Measurements from ENCODE around the gene BRD1.
"Not testable (repeated sequence)": the region's sequence is repeated elsewhere in the genome, so short reads cannot be mapped to it uniquely, and the experiment has no call there.

The BRD1 gene

DNA sequence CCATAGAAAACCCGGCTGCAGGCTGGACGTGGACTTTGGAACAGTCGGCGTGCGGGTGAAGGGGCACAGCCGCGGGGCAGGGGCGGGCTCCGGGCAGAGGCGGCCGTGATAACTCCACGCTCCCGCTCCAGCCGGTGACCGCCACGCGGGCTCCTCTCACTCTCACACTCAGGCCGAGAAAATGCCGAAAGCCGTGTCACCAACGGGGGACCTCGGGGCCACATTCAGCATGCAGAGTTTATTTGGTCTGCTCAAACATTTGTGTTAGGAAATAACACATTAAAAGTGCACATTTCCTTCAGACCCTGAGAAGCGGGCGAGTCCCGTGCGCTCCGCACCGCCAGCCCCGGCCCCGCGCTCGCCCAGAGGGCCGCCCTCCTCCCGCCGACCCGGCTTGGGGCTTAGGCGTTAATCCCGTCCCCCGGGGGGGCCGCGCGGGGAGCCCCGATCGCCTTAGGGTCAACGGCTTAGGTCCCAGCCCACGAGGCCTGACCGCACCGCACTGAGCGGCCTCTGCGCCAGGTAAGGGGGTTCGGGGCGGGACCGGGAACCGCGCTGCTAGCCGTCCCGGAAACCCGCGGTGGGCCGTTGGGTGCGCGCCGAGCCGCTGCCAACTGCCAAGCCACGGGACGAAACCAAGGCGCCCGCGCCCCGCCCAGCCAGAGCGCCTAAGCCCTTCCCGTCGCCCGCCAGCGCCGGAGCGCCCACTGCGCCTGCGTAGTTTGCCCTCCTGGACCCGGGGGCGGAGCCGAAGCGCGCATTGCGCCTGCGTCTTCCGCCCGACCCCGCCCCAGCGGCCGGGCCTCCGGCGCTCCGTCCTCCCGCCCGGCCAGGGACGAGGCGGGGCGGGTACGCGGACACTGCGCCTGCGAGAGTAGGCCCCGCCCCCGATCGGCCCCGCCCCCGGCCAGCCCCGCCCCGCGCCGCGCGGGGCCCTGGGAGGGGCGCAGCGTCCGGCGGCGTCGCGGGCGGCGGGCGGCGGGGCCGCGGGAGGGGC, 25.5 kb upstream of the BRD1 start, which contains the start of gene ZBED4:
Gene ZBED4 (plus strand): TSS at position 947 of the 997 bp plus-strand sequence. CDS start 29,819 bp downstream, outside the sequence.
- peak; percentile 100 for DNase-seq

DNA sequence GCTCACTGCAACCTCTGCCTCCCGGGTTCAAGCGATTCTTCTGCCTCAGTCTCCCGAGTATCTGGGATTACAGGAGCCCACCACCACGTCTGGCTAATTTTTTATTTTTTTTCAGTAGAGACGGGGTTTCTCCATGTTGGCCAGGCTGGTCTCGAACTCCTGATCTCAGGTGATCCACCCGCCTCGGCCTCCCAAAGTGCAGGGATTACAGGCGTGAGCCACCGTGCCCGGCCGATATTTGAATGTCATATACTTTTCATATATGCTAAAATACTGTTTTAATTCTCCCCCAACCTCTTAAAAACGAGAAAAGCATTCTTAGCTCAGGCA, 24.9 kb upstream of the BRD1 start:
- not testable (repeated sequence) for DNase-seq

DNA sequence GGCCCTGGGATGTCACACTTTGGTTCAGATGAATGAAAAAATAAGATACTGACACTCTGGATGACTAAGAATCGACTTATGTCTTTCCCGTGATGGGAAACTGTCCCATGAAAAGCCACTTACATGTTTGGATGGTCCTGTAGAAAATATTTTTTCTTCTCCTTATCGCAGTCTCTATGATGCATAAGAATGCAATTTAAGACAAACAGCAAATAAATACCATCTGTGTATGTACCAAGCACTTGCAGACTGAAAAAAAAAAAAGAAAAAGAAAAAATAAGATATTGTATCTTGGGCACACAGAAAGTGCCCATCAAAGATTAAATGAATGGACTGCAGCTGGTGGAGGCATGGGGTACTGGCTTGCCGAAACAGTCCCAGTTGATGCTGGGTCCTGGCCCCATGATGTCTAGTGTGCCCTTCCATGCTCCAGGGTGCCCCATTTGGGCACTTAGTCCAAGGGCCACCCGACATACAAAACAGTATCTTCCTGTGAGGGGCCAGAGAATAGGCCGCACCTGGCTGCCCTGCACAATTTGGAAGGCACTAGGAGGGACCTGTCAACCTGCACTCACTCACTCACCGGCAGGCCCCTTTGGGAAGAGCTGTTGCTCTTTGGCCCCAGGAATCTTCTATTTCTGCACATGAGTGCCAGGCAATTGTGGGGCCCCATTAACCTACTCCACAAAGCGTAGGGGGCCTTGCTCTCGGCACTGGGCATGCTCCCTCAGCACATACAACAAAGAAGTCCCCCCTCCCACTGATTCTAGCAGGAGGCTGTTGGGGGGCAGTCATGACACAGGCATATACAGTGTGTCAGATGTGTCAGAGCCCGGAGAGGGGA, 23.5 kb upstream of the BRD1 start:
- DNase-seq: no peak

DNA sequence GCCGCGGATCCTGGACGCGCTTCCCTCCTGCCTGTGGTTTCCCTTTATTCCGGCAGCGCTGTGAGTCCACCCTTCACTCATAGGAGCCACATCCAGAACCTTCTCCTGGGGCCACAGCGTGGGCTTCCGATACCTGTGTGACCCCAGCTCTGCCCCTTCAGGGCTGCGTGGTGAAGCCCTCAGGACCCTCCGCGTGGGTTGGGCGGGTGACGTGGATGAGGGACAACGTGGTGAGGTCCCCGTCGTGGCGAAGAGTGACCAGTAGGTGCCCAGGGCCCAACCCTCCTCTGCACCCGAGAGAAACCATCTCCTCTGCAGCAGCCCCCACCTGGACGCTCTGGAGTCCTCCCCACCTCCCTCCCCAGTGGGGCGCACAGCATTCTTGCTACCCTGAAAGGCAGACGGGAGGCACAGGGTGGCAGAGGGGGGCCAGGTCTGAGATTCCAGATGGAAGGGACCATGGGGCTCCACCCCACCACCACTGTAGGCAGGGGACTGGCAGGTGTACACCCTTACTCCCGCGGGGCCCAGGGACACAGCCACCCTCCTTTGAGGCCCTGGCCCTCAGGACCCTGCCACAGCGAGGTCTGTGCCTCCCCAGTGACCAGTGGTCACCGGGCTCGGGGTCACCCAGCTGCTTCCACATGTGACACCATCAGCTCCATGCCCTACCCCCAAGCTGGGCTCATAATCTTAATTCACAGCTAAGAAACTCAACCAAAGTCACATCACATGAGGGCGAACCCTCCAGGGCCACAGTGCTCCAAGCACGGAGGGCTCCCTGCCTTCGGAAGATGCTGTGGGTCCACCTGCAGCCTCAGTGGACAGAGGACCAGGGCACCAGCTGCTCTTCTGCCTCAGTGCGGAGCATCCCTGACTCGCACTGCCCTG, 22.6 kb upstream of the BRD1 start:
- peak in 1 of 3 donors; percentile 10 for DNase-seq

DNA sequence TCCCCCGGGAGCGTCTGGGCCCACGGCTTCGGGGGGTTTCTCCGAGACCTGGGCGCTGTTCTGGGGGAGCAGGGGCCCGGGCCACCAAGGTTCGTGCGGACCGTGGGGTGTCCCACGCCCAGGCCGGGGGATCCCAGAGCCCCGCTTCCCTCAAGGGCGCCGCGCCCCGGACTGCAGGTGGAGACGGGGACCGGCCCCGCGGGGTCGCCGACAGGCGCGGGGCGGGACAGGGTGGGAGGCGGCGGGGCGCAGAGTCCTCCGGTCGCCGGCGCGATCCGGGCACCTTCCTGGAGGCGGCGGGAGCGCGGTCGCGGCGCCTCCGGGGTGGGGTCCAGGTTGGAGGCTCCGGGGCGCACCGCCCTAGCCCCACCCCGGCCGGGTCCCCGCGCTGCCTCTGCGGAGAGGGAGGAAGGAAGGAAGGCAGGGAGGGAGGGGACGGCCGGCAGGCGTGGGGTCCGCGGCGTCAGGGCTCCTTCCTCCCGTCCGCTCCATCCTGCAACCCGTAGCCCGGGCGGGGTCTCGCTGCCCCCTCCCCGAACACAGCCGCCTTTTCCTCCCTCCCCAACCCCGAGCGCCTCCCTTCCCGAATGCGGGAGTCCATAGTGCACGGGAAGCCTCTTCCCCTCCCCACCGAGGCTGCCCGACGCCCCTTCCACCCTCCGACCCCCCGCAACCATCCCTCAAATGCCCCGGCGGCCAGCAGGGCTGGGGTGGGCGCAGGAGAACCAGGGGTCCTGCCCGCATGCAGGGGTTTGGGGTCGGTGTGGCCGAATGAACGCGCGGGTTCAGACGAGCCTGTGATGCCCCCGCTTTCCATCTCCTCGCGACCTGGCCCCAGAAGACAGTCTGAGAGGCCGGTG, 21.7 kb upstream of the BRD1 start:
- DNase-seq: peak in 1 of 3 donors; percentile 40

DNA sequence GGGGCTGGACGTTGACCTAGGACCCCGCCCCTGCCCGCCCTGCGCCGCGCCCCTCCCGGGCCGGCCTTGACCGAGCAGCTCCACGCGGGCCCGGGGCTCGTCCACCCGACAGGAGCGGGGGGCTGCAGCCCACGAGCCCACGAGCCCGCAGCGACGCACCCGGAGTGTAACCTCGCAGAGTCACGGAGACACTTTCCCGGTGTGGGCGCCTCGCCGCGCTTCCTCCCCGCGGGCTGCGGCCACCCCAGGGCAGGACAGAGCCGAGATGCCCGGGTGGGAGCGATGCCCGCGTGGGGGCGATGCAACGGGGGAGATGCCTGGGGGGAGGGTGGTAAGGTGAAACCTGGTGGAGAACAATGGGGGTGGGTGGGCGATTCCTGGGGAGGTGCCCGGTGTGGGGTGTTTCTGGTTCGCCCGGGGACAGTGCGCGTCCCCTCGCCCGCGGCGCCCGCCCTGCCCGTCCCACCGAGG, 21.1 kb upstream of the BRD1 start:
- peak in 2 of 3 donors; percentile 33 to 60 for DNase-seq

DNA sequence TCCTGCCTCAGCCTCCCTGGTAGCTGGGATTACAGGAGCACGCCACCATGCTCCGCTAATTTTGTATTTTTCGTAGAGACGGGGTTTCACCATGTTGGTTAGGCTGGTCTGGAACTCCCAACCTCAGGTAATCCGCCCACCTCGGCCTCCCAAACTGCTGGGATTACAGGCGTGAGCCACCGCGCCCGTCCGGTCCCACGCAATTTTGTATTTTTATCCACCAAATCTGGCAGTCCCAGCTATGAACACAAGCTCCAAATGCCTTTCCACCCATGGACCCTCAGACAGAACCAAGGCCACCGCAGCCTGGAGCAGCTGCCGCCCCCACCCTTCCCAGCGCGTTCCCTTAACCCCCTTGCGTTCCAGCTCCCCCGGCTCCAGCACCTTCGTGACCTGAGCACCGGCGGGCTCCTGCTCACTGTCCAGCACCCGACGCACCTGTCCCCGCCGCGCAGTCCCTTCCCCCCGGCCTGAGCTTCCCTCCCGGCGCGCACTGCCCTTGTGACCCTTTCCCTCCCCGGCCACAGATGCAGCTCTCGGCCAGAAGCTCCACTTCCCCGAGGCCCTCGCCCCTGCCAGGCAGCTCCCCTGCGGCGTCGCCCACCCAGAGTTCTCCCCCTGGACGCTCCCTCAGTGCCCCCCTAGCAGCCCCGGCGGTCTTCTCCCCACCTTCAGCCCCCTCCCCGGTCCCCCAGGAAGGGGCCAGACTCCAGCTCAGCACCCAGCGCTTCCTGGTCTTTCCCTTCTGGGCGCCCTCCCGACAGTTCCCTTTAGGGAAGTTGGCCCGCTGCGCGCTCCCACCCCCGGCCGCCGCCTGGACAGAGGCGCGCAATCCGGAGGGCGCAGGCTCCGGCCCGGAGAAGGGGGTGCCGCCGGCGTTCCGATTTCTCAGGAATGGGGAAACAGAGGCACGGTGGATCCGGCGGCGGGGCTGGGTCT, 20.3 kb upstream of the BRD1 start:
- peak; percentile 74 to 91 (median 79) for DNase-seq

DNA sequence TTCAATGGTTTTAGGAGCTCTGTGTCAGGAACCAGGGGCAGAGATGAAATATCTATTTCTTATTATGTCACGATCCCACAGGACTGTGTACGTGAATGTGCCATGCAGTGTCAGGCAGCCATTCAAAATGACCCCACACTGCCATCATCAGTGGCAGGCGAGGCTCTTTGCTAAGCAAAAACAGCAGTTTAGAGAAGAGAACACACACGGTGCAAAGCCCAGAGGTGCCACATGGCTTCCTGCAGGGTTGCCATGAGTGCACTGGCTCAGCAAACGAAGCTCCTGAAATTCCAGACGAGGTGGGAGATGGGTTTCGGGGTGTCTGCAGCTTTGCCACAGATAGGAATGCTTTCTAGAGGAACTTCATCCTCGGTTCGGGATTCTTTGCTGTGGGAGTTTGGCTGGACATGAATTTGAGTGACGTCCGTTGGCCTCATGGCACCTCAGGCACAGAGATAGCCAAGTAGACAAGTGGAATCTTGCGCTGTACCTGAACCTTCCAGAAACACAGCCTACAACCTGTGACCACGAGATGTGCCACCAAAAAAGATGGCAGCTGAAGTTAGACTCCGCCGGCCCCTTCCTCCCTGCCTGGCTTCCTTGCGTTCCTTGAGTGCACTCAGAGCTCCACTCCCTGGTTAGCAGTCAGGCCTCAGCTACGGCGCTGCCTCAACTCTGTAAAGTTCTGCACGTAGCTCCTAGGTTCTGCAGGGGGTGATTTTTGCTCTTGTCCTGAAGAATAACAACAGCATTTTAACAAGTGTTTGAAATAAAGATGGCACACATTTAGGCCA, 18.2 kb upstream of the BRD1 start:
- DNase-seq: no peak

DNA sequence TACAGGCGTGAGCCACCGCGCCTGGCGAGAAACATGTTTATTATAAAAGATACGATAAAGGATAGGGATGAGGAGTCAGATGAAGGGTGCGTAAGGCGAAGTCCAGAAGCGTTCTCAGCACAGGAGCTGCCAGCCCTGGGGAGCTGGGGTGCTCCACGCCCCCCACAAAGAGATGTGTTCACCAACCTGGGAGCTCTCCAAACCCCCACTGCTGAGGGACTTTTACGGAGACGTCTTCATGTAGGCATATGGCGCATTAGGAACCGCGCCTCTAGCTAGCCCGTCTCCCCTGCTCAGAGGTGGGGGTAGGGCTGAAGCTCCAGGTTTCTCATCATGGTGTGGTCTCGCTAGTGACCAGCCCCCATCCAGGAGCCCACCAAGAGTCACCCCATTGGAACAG, 17.6 kb upstream of the BRD1 start:
- no peak for DNase-seq

DNA sequence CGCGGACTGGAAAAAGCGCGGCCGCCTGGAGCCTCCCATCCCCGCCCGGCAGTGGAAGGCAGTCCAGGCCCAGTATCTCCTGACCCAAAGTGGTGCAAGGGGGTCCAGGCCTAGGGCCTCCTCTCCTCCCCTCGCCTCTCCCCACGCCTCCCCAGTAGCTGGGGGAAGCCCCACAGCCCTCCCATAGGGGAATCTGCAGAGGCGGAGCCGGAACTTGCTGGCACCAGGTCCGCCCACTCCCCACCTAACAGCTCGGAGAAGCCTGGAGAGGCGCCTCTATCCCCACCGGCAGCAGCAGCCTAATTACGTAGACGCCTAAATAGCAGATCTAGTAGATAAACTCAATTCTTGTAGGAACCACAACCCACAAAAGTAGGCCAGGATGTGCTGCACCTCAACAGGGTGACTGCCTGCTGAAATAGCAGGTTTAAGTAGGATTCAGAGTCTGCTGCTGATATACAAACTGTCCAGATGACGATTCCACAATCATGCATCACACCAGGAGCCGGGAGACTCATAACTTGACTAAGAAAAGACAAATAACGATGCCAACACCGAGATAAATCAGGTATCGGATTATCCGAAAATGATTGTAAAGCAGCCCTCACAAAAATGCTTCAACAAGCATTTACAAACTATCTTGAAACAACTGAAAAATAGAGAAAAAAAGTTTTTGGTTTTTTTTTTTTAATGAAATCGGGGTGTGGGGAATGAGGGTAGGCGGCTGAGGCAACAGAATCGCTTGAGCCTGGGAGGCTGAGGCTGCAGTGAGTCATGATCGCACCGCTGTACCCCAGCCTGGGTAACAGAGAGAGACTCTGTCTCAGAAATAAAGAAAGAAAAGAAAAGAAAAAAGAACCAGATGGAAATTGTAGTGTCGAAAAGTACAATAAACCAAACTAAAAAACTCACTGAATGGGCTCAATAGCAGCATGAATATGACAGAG, 11.4 kb upstream of the BRD1 start:
- peak; percentile 69 to 79 (median 71) for DNase-seq

DNA sequence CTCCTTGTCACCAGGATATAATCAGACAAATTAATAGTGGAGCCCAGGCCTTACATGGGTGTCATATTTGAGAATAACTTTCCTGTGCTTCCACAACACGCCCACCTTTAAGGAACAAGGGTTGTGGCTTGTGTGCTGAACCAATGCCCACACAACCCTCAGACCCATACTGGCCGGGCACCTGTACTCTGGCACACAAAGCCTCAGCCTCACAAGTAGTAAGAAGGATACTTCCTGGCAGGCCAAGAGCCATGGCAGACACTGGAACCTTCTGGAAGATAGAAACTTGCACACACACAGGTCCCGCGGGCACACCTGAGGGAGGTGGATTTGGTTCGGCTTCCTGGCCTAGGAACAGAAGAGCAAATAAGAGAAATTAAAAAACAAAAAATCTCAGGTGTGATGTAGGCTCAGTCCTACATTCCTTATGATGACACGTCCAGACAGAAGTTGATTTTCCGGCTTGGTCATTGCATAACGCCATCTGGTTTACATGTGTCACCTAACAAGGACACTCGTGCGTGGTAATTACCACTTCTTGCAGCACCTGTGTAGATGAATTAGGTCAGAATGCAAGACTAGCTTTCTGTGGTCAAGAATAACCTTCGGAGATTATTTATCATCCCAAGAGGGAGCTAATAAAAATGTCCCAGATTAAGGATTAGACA, 5.8 kb upstream of the BRD1 start:
- no peak for DNase-seq

DNA sequence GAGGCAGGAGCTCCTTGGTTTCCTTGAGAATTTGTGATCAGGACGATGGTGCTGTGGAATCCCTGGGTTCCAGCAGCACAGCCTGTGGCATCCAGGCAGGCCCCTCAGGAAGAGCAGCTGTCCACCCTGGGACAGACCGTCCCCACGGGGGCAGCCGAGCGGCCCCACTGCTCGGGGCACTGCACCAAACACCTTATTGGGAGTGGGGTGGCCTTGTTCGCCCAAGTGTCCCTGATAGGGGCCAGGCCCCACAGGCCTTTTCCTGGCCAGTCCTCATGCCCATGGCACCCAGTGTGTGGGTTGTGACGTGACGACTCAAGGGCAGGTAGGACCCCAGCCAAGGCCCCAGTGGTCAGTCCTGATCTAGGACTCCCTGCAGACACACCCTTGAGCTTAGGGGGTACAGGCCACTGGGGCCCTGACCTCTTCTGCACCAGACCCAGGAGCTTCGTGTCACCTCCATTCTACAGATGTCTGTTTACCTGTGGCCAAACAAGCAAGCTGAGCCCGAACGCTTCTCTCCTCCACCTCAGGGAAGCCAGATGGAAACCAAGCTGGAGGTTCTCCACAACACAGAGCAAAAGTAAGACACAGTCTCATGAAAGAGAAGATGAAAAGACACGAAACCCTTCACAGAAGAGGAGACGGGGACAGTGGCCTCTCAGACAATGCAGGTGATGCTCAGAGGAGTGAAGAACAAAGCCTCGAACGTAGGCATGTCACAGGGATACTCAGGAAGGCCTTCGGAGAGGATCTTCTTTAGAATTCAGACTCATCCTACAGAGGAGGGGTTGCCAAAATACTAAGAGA, 1.6 kb upstream of the BRD1 start:
- no peak for DNase-seq

DNA sequence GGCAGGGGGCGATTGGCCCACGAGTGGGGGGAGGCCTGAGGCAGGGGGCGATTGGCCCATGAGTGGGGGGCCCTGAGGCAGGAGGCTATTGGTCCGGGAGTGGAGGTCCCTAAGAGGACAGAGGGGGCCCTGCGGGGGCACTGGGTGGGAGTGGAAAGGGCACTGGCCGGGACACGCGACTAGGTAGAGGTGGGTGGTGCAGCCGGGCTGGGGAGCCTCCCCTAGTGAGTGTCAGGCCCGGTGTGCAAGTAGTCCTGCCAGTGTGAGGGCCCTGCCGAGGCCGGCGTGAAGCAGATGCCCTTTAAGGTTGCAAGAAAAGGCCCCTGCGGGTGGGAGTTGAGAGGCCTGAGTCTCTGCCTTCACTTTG, 909 bp upstream of the BRD1 start:
- DNase-seq: no peak

DNA sequence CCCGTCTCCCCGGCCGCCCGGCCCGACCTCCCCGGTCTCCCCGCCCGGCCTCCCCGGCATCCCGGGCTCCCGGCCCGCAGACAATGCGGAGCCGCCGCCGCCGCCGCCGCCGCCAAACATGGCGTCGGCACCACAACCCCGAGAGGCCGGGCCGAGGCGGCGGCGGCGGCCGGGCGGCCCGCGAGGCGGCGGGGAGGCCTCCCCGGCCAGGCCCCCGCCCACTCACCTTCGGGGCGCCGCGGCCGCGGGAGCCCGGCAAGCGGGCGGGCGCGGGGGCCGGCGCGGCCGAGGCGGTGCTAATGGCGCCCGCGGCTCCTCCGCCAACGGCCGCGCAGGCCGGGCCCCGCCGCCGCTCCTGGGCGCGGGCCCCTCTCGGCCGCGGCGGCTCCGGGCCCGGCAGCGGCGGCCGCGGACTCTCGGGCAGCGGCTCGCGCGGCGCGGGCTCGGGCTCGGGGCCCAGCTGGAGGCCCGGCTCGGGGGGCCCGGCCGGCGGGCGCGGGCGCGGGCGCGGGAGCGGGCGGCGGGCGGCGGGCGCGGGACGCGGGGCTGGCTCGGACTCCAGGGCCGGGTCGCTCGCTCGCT, 311 bp downstream of the BRD1 start:
- peak; percentile 58 to 89 (median 77) for DNase-seq

DNA sequence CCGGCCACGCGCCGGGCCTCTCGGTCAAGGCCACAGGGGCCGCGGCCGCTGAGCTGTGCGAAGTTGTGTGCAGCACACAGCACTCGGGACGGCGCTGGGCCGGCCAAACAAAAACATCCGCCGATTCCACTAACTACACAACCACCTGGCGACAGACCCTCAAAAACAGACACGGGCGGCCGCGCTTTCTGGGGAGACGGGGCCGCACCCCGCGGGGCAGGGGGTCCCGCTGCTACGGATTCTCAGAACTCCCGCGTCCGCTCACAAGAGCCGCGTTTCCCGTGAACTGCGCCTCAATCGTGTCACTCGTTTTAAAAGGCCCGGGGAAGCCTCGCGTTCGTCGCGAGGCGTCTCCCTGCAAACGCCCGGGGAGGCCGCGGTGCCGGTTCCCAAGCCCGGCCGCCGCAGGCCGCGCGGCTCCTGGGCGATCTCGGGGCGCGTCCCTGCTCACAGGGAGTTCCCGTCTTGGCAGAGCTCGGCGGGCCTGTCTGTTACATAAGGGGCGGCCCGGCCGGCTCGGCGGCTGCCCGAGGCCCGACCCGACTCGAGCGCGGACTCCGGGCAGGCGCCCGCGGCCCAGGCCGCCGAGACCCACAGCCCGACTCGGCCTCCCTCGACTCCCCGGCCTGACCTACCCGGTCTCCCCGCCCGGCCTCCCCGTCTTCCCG, 936 bp downstream of the BRD1 start:
- DNase-seq: peak; percentile 70 to 88 (median 73)

Data from suppressor macrophage treated with lipopolysaccharide for 1 hour (primary cell).